Psoas muscle (tissue), 8 donors: Measurements from ENCODE around the gene NOL9. TPM values are rescaled to one million over a fixed set of nuclear protein-coding genes. Genes with fewer than 3 reads are reported as not detected.

ENCODE experiments used
- ATAC-seq, 4 donors: fragments of 200-7000 bp; cut with Tn5 transposase; one replicate each; pipeline ENCODE4 v1.9.1; 2020; ENCODE audit warnings: moderate library complexity in 3 of 4, mild to moderate bottlenecking in 2 of 4
- DNase-seq, 2 donors: peaks; one replicate each; pipeline ENCODE4 v3.0.0-alpha.2; 2020
- H3K27ac ChIP-seq: fragments of 200-600 bp; one replicate; pipeline ENCODE4 v1.8.0; 2022
- H3K27me3 ChIP-seq, 3 donors: fragments of 200-600 bp in 1 of 3; one replicate each; pipeline versions ENCODE4 v1.6.1 to v1.8.0; 2013 to 2022; ENCODE audit warnings: low read length in 2 of 3, mild to moderate bottlenecking in 2 of 3, moderate library complexity in 1 of 3; ENCODE audit not compliant: insufficient read depth in 3 of 3
- H3K36me3 ChIP-seq, 2 donors: fragments of 200-600 bp in 1 of 2; one replicate each; pipeline versions ENCODE4 v1.6.1 to v1.8.0; 2013 to 2022; ENCODE audit warnings: low read depth in 1 of 2, mild to moderate bottlenecking in 1 of 2, moderate library complexity in 1 of 2; ENCODE audit not compliant: insufficient read depth in 1 of 2
- H3K4me1 ChIP-seq: fragments of 200-600 bp; one replicate; pipeline ENCODE4 v1.8.0; 2022
- H3K4me3 ChIP-seq: fragments of 200-600 bp; one replicate; pipeline ENCODE4 v1.8.0; 2022; ENCODE audit warnings: mild to moderate bottlenecking
- H3K9me3 ChIP-seq: fragments of 200-600 bp; one replicate; pipeline ENCODE4 v1.8.0; 2022
- CTCF ChIP-seq: fragments of 200-600 bp; IDR thresholded peaks from one replicate; pipeline ENCODE4 v1.8.0; 2022; ENCODE audit warnings: antibody characterized with exemption
- WGBS, 3 donors: extraction: QIAGEN DNeasy Blood & Tissue Kit; methylation state at CpG; one replicate each; pipeline versions ENCODE4 v1.1.6 to v1.1.7; 2013; 5-methylcytosine and 5-hydroxymethylcytosine counted together
- intact Hi-C, 2 donors: fragments of 100-400 bp; cut with DNase I; formaldehyde crosslinking; loops; one replicate each; pipeline versions ENCODE4 v1.11.0 to v1.14.2; 2022
- polyA plus RNA-seq, 3 donors: library from polyadenylated mRNA; stranded (reverse); fragments of 200-250 nt; gene quantifications; one replicate each; pipeline ENCODE4 v1.2.3, GENCODE V29; 2013
- total RNA-seq, 4 donors: library from RNA; stranded (reverse); fragmentation: NEBNext Ultra II Directional in 2 of 4; extraction: Animal tissue kit (Norgen Biotek cat#: 25700) in 2 of 4; gene quantifications; one replicate each; pipeline versions ENCODE4 v1.2.1 to v1.2.4, GENCODE V29; 2021 to 2023
- donor health status: healthy with polysubstance abuse.
- donor health status: DM: no; HTN: no; CAD: no; lungs with moderate emphysema.
- donor health status: Bipolar disorder and iron deficiency.
- donor health status: healthy.
- donor health status: DM: yes; HTN: yes; CAD: no.
- donor health status: DM: no; HTN: no; CAD: no.
- donor health status: DM: no; HTN: no; CAD: no.
- donor health status: DM: yes; HTN: yes; CAD: no.

Gene NOL9
- total and polyA plus RNA-seq, 7 donors, result 5.0 to 26.1 (median 17.1) TPM

DNA sequence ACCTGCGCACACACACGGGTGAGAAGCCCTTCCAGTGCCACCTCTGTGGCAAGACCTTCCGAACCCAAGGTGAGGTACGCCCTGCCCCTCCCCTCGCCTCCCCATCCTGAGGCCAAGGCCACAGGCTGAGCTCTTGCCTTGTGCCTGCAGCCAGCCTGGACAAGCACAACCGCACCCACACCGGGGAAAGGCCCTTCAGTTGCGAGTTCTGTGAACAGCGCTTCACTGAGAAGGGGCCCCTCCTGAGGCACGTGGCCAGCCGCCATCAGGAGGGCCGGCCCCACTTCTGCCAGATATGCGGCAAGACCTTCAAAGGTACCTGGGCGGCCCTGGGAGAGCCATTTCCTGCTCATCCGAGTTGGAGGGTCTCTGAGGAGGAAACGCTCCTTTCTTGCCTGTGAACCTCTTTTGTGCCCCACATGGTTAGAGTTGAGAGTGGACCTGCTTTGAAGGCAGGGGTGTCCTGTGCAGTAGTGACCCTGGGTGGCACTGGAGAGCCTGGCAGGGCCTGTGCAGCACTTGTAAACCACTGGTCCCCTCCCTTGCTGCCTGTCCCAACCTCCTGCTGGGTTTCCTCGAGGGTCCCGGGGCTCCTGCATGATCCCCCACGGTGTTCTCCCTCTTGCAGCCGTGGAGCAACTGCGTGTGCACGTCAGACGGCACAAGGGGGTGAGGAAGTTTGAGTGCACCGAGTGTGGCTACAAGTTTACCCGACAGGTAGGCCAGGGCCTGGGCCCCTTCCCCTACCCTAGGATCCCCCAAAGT is 34.0 kb upstream of the NOL9 start:
- no peaks in the 10 kb centered on the region for H3K9me3 ChIP-seq
- no peaks in the 10 kb centered on the region for H3K27me3 ChIP-seq
- H3K4me3 ChIP-seq, result no peak overlapping the region
- ATAC-seq, result no peak
- H3K36me3 ChIP-seq, result peaks cover 3 to 56% of the 10 kb centered on the region in 2 donors
- DNase-seq, result no peak
- WGBS, 3 donors, result 72 to 84% (median 73%) methylated on average over 25 of the region's 25 CpGs
- peak overlapping the region; percentile 98 for H3K27ac ChIP-seq
- no peak for TF ChIP-seq CTCF
- peaks cover 65% of the 10 kb centered on the region for H3K4me1 ChIP-seq
- intact Hi-C loops, result loop anchor here in 1 of 2 donors (5.0 kb wide), 1 partner anchor 34 kb away; the partner anchor contains the start of gene THAP3

GRCh38 chr1:6587261-6588005 is 33.1 kb upstream of the NOL9 start:
- TF ChIP-seq CTCF, result no peak
- Histone ChIP-seq H3K27ac (peak overlapping the region; percentile 98), H3K9me3 (no peaks in the 10 kb centered on the region), H3K36me3 (peaks cover 0 to 49% of the 10 kb centered on the region in 2 donors), H3K4me1 (peaks cover 58% of the 10 kb centered on the region), H3K27me3 (no peaks in the 10 kb centered on the region), H3K4me3 (no peak overlapping the region)
- intact Hi-C loops, result loop anchor here in 1 of 2 donors (5.0 kb wide), 1 partner anchor 35 kb away; the partner anchor contains the start of gene THAP3
- ATAC-seq (peak; percentile 62 to 65 (median 64)), DNase-seq (peak; percentile 66 to 93)
- 18 to 37% (median 26%) methylated on average over 13 of the region's 13 CpGs for WGBS, 3 donors

DNA sequence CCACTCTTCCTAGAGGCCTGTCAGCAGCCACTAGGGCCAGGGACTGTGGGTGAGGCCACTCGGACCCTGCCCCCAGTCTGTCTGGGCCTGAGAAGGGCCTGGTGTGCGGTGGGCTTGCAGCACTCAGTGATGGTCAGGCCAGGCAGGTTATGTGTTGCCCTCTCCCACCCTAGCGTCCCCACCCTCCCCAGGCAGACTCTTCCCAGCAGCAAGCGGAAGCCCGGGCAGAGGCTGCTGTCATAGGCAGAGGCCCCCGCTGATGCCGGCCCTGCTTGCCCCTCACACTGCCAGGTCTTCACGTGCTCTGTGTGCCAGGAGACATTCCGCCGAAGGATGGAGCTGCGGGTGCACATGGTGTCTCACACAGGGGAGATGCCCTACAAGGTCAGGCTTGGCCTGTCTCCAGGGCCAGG is 32.1 kb upstream of the NOL9 start:
- H3K27me3 ChIP-seq, result no peaks in the 10 kb centered on the region
- H3K4me1 ChIP-seq, result peaks cover 57% of the 10 kb centered on the region
- WGBS, 3 donors, result 37 to 80% (median 56%) methylated on average over 8 to 11 of the region's 11 CpGs
- H3K9me3 ChIP-seq, result no peaks in the 10 kb centered on the region
- H3K4me3 ChIP-seq, result no peak overlapping the region
- H3K36me3 ChIP-seq, result peaks cover 0 to 44% of the 10 kb centered on the region in 2 donors
- H3K27ac ChIP-seq, result peak overlapping the region; percentile 98
- intact Hi-C loops, result loop anchor here in 1 of 2 donors (5.0 kb wide), 1 partner anchor 36 kb away; the partner anchor contains the start of gene THAP3
- no peak for TF ChIP-seq CTCF
- DNase-seq (no peak), ATAC-seq (peak in 2 of 4 donors; percentile 11 to 12)

DNA sequence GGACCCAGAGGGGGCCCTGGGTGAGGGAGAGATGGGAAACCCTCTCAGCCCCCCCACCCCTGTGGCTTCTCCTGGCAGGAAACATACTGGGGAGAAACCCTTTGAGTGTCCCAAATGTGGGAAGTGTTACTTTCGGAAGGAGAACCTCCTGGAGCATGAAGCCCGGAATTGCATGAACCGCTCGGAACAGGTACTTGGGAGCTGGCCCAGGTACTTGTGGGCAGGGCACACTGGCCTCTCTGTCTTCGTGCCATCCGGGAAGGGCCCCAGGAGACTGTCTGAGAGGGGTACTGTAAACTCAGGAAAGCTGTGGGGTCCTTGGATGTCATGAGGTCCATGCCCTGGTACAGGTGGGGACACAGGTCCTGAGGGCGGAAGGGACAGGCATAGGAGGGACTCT is 31.5 kb upstream of the NOL9 start:
- Histone ChIP-seq H3K9me3 (no peaks in the 10 kb centered on the region), H3K4me1 (peaks cover 57% of the 10 kb centered on the region), H3K4me3 (no peak overlapping the region), H3K27me3 (no peaks in the 10 kb centered on the region), H3K27ac (peak overlapping the region; percentile 98), H3K36me3 (peaks cover 0 to 39% of the 10 kb centered on the region in 2 donors)
- ATAC-seq (no peak), DNase-seq (no peak)
- WGBS, 3 donors, result 69 to 86% (median 71%) methylated on average over 7 of the region's 7 CpGs
- intact Hi-C loops, result loop anchor here in 1 of 2 donors (5.0 kb wide), 1 partner anchor 36 kb away; the partner anchor contains the start of gene THAP3
- no peak for TF ChIP-seq CTCF
